Suprapubic skin (tissue), 3 donors: ENCODE data around the gene CLCNKA.

ENCODE experiments used
- CTCF ChIP-seq, 2 donors: fragments of 200-600 bp in 1 of 2; fragments of 450-650 bp in 1 of 2; sonication (generic) in 1 of 2; IDR thresholded peaks; one replicate each; pipeline ENCODE4 v1.5.1; 2016 to 2019; ENCODE audit warnings: antibody characterized with exemption in 2 of 2, mild to moderate bottlenecking in 1 of 2, moderate library complexity in 1 of 2
- POLR2A ChIP-seq, 2 donors: fragments of 450-650 bp; IDR thresholded peaks; one replicate each; pipeline ENCODE4 v1.6.1; 2017; ENCODE audit warnings: antibody characterized with exemption in 2 of 2, mild to moderate bottlenecking in 2 of 2, moderate library complexity in 2 of 2

GRCh38 chr1:16061266-16061665 lies 39.4 kb downstream of the CLCNKA start:
- no peak for TF ChIP-seq POLR2A (IDR thresholded peaks at IDR 0.05)
- no peak for TF ChIP-seq CTCF (IDR thresholded peaks at IDR 0.05)
